ENCODE results near the gene RAI1. TPM values are rescaled to one million over a fixed set of nuclear protein-coding genes. Genes with fewer than 3 reads are reported as not detected.

The RAI1 gene
- total and polyA plus RNA-seq, 10 of the 15 experiments (the other 5 are each of a cell fraction or from before 2014, with no cell fraction given): 0.66 to 37.7 (median 6.0) TPM

DNA sequence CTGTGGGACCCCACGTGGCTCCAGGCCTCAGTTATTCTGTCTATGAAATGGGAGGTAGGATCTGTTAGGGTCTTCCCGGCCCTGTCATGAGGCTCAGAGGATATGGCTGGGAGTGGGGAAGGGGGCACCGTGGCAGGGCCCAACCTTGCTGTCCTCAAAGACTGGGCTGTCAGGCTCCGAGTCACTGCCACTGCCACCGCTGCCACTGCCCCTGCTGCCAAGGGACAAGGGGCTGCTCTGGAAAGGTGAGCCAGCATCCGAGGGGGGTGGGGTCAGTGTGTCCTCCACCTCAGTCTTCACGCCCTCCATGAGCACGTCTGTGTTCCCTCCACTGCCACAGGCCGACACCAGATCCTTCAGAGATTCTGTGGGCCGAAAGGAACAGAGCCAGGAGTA is 136.3 kb downstream of the RAI1 start:
- ChIA-PET POLR2A (interaction anchor here (1.0 to 10.9 kb wide), 2 partner anchors 18 to 32 kb away, joined by 4 to 163 read pairs; partner anchors contain the start of gene SREBF1), RAD21 (ENCODE audit: unreplicated experiment) (interaction anchor here (0.9 to 9.0 kb wide), 6 partner anchors 10 to 134 kb away, joined by 3 to 105 read pairs (median 4); partner anchors contain the start of gene SREBF1), SMC1A (ENCODE audit: uncharacterized antibody, unreplicated experiment) (interaction anchor here (1.4 kb wide), 1 partner anchor 135 kb away, joined by 4 read pairs; no protein-coding TSS in a partner anchor), CTCF (interaction anchor here (1.0 to 1.3 kb wide), 2 partner anchors 9 to 102 kb away, joined by 3 to 4 read pairs; no protein-coding TSS in a partner anchor)
- no peak overlapping the region for H3K4me3 ChIP-seq
- DNase-seq (ENCODE audit: low read depth, low spot score) (no peak), FAIRE-seq (no peak), ATAC-seq (no peak)
- intact Hi-C loops (cut with micrococcal nuclease; ENCODE audit: unreplicated experiment) (no loop called here), in situ Hi-C loops (cut with MboI) (no loop called here)
- peaks cover 24% of the 10 kb centered on the region for H3K4me1 ChIP-seq (ENCODE audit: control insufficient read depth, insufficient read depth, low read length)
- no peak overlapping the region for H3K27ac ChIP-seq (ENCODE audit: control insufficient read depth, insufficient read depth)
- no TSS peak for BruUV-seq (replicated peaks)
- H3K79me2 ChIP-seq (ENCODE audit: control insufficient read depth, insufficient read depth, low read length): no peaks in the 10 kb centered on the region; the same call in 1 of the 2 replicates
- no peaks in the 10 kb centered on the region for H3K27me3 ChIP-seq (replicated peaks in 1 of 2; ENCODE audit: control insufficient read depth in 2 of 2, insufficient read depth in 2 of 2, low read length in 1 of 2)
- no peak overlapping the region for H3K4me2 ChIP-seq (ENCODE audit: control insufficient read depth, insufficient read depth)
- no peak overlapping the region for H3K9ac ChIP-seq (ENCODE audit: control insufficient read depth, insufficient read depth, low read length)
- H2AFZ ChIP-seq (ENCODE audit: control insufficient read depth, low read depth, low read length): no peak overlapping the region
- no peak for TF ChIP-seq RELA (IDR thresholded peaks at IDR 0.05; ENCODE audit: borderline replicate concordance, partially characterized antibody)
- TF ChIP-seq TBL1XR1 (IDR thresholded peaks at IDR 0.05; ENCODE audit: low read depth, low read length): no peak
- peak; percentile 52; the same call in 1 of the 2 replicates for TF ChIP-seq POLR2A (IDR thresholded peaks at IDR 0.05; ENCODE audit: low read depth, low read length)
- H3K36me3 ChIP-seq (ENCODE audit: control insufficient read depth in 2 of 2, insufficient read depth in 2 of 2, low read length in 1 of 2): peaks cover 5 to 39% of the 10 kb centered on the region in 2 experiments; a peak in 3 of 4 replicates
- WGBS (ENCODE audit: insufficient coverage, insufficient replicate concordance, low lambda C conversion rate, missing lambda C conversion rate): 86% methylated on average over 10 of the region's 10 CpGs
- no peaks in the 10 kb centered on the region for H3K9me3 ChIP-seq (replicated peaks; ENCODE audit: control insufficient read depth, insufficient read depth, low read length)
- no peaks in the 10 kb centered on the region; the same call in 1 of the 2 replicates for H4K20me1 ChIP-seq (ENCODE audit: control insufficient read depth, insufficient read depth)

DNA sequence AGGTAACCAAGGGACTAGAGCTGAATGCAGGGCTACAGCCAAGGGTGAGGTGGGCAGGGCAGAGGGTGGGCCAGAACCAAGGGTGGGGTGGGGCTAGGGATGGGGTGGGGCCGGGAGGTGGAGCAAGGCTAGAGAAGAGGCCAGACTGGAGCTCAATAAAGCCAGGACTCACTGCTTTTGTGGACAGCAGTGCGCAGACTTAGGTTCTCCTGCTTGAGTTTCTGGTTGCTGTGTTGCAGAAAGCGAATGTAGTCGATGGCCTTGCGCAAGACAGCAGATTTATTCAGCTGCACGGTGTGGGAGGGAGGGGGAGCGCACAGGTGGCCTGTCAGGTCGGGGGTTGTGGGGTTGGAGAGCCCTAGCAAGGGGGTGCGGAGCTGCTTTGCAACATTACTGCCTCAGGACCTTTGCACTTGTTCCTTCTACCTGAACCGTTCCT is 136.8 kb downstream of the RAI1 start:
- H3K27ac ChIP-seq (ENCODE audit: control insufficient read depth, insufficient read depth): no peak overlapping the region
- DNase-seq (ENCODE audit: low read depth, low spot score) (no peak), FAIRE-seq (peak; percentile 38), ATAC-seq (peak; percentile 40)
- H3K27me3 ChIP-seq (replicated peaks in 1 of 2; ENCODE audit: control insufficient read depth in 2 of 2, insufficient read depth in 2 of 2, low read length in 1 of 2): no peaks in the 10 kb centered on the region
- SMC1A ChIA-PET (ENCODE audit: uncharacterized antibody, unreplicated experiment): interaction anchor here (1.4 kb wide), 1 partner anchor 136 kb away, joined by 4 read pairs; no protein-coding TSS in a partner anchor
- POLR2A ChIA-PET: interaction anchor here (1.0 to 10.9 kb wide), 2 partner anchors 18 to 32 kb away, joined by 4 to 163 read pairs; partner anchors contain the start of gene SREBF1
- no peaks in the 10 kb centered on the region; the same call in 1 of the 2 replicates for H4K20me1 ChIP-seq (ENCODE audit: control insufficient read depth, insufficient read depth)
- RAD21 ChIA-PET (ENCODE audit: unreplicated experiment): interaction anchor here (0.9 to 9.0 kb wide), 6 partner anchors 10 to 134 kb away, joined by 3 to 105 read pairs (median 4); partner anchors contain the start of gene SREBF1
- H3K4me1 ChIP-seq (ENCODE audit: control insufficient read depth, insufficient read depth, low read length): peaks cover 30% of the 10 kb centered on the region
- no peak overlapping the region for H3K9ac ChIP-seq (ENCODE audit: control insufficient read depth, insufficient read depth, low read length)
- no peaks in the 10 kb centered on the region; the same call in 1 of the 2 replicates for H3K79me2 ChIP-seq (ENCODE audit: control insufficient read depth, insufficient read depth, low read length)
- no peak overlapping the region for H3K4me3 ChIP-seq
- peaks cover 5 to 34% of the 10 kb centered on the region in 2 experiments; a peak in 3 of 4 replicates for H3K36me3 ChIP-seq (ENCODE audit: control insufficient read depth in 2 of 2, insufficient read depth in 2 of 2, low read length in 1 of 2)
- BruUV-seq (replicated peaks): no TSS peak
- intact Hi-C loops (cut with micrococcal nuclease; ENCODE audit: unreplicated experiment) (loop anchor here (2.0 kb wide), 1 partner anchor 23 kb away; no protein-coding TSS in a partner anchor), in situ Hi-C loops (cut with MboI) (no loop called here)
- H3K4me2 ChIP-seq (ENCODE audit: control insufficient read depth, insufficient read depth): no peak overlapping the region
- no peak overlapping the region for H2AFZ ChIP-seq (ENCODE audit: control insufficient read depth, low read depth, low read length)
- 78% methylated on average over 10 of the region's 10 CpGs for WGBS (ENCODE audit: insufficient coverage, insufficient replicate concordance, low lambda C conversion rate, missing lambda C conversion rate)
- CTCF ChIA-PET: interaction anchor here (1.0 to 1.3 kb wide), 2 partner anchors 10 to 101 kb away, joined by 3 to 4 read pairs; no protein-coding TSS in a partner anchor
- no peaks in the 10 kb centered on the region for H3K9me3 ChIP-seq (replicated peaks; ENCODE audit: control insufficient read depth, insufficient read depth, low read length)
- TF ChIP-seq FOXK2 (IDR thresholded peaks at IDR 0.05): no peak
- TF ChIP-seq EED (IDR thresholded peaks at IDR 0.05; ENCODE audit: low read depth): no peak
- no peak for TF ChIP-seq TAF1 (IDR thresholded peaks at IDR 0.05; ENCODE audit: borderline replicate concordance, low read depth, low read length)
- TF ChIP-seq, protein P1, sequence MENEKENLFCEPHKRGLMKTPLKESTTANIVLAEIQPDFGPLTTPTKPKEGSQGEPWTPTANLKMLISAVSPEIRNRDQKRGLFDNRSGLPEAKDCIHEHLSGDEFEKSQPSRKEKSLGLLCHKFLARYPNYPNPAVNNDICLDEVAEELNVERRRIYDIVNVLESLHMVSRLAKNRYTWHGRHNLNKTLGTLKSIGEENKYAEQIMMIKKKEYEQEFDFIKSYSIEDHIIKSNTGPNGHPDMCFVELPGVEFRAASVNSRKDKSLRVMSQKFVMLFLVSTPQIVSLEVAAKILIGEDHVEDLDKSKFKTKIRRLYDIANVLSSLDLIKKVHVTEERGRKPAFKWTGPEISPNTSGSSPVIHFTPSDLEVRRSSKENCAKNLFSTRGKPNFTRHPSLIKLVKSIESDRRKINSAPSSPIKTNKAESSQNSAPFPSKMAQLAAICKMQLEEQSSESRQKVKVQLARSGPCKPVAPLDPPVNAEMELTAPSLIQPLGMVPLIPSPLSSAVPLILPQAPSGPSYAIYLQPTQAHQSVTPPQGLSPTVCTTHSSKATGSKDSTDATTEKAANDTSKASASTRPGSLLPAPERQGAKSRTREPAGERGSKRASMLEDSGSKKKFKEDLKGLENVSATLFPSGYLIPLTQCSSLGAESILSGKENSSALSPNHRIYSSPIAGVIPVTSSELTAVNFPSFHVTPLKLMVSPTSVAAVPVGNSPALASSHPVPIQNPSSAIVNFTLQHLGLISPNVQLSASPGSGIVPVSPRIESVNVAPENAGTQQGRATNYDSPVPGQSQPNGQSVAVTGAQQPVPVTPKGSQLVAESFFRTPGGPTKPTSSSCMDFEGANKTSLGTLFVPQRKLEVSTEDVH (IDR thresholded peaks at IDR 0.05; ENCODE audit: low read depth, partially characterized antibody): no peak
- TF ChIP-seq FOXM1 (IDR thresholded peaks at IDR 0.05; ENCODE audit: low read depth, low read length): no peak
- TF ChIP-seq NKRF (conservative IDR thresholded peaks at IDR 0.05): no peak
- no peak for TF ChIP-seq JUNB (IDR thresholded peaks at IDR 0.05)
- TF ChIP-seq E2F4 (IDR thresholded peaks at IDR 0.05; ENCODE audit: low read depth, low read length): no peak
